Natural killer cell treated with Interleukin-12 subunit alpha and Interleukin-12 subunit beta and Interleukin-15 and Interleukin-18, amount 100 ng/mL, for 72 hours (primary cell): ENCODE measurements around the gene RASIP1. TPM values are rescaled to one million over a fixed set of nuclear protein-coding genes. Genes with fewer than 3 reads are reported as not detected.
"Not testable (repeated sequence)": the region's sequence is repeated elsewhere in the genome, so short reads cannot be mapped to it uniquely, and the experiment has no call there.

Source experiments
- ATAC-seq, 2 donors: fragments of 150-1000 bp; cut with Tn5 transposase in 1 of 2; sonication (Bioruptor Pico), chemical (Tn5 transposase) in 1 of 2; 2 replicates each; pipeline ENCODE4 v1.10.0; 2021
- DNase-seq: peaks from one replicate; pipeline ENCODE4 v3.0.0; 2022; ENCODE audit warnings: low spot score
- H3K27ac Mint-ChIP-seq, 2 donors: 1 replicate in 1 of 2; 2 replicates in 1 of 2; pipeline ENCODE4 v1.8.0; 2022; ENCODE audit warnings: mixed read lengths in 2 of 2, mild to moderate bottlenecking in 1 of 2, moderate library complexity in 1 of 2
- H3K27me3 Mint-ChIP-seq, 2 donors: 1 replicate in 1 of 2; 2 replicates in 1 of 2; pipeline ENCODE4 v1.8.0; 2022; ENCODE audit warnings: mixed read lengths in 2 of 2
- H3K36me3 Mint-ChIP-seq: one replicate; pipeline ENCODE4 v1.8.0; 2022; ENCODE audit warnings: mixed read lengths
- H3K4me1 Mint-ChIP-seq, 2 donors: 1 replicate in 1 of 2; 2 replicates in 1 of 2; pipeline ENCODE4 v1.8.0; 2022; ENCODE audit warnings: low read depth in 2 of 2, mixed read lengths in 2 of 2, mild to moderate bottlenecking in 1 of 2
- H3K4me3 Mint-ChIP-seq: one replicate; pipeline ENCODE4 v1.8.0; 2022; ENCODE audit warnings: mixed read lengths
- H3K9me3 Mint-ChIP-seq: 2 replicates; pipeline ENCODE4 v1.8.0; 2022; ENCODE audit warnings: mixed read lengths
- total RNA-seq, 2 donors: library from RNA; stranded (reverse); gene quantifications; one replicate each; pipeline ENCODE4 v1.2.3, GENCODE V29; 2022

The RASIP1 gene
- total RNA-seq, 2 donors from 2014 or later = 0.12 to 0.95 TPM

DNA sequence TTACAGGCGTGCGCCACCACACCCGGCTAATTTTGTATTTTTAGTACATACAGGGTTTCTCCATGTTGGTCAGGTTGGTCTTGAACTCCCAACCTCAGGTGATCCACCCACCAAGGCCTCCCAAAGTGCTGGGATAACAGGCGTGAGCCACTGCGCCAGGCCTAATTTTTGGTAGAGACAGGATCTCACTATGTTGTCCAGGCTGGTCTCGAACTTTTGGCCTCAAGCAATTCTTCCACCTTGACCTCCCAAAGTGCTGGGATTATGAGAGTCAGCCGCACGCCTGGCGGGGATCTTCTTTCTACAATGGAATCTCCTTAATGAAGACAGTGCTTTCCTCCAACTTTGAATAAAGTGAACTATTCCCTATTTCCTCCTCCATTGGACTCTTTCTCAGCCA, 5.8 kb downstream of the RASIP1 start:
- peaks cover 15 to 17% of the 10 kb centered on the region in 2 donors for H3K27me3 Mint-ChIP-seq
- no peaks in the 10 kb centered on the region for H3K36me3 Mint-ChIP-seq
- H3K4me3 Mint-ChIP-seq = no peak overlapping the region
- DNase-seq (no peak), ATAC-seq (no peak)
- no peaks in the 10 kb centered on the region for H3K9me3 Mint-ChIP-seq
- peaks cover 3 to 11% of the 10 kb centered on the region in 2 donors for H3K4me1 Mint-ChIP-seq
- no peak overlapping the region for H3K27ac Mint-ChIP-seq

DNA sequence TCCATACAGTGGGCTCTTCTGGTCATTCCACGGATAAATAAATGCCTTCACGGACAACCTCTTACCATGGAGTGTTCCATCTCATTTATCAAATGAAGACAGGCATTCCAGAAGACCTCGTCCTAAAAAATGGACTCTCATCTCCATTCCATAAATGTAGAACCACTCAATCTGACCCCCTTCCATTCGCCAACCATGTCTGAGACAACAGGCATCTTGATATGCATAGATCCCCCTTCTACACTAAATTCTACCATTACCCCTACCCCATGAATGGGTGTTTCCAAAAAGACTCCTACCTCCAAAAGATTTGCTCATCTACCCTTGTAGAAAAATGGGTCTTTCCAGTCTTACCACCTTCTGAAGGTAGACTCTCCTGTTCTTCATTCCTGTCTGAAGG, 9.0 kb downstream of the RASIP1 start:
- ATAC-seq (no peak), DNase-seq (no peak)
- no peak overlapping the region for H3K4me3 Mint-ChIP-seq
- H3K9me3 Mint-ChIP-seq = peaks cover 3% of the 10 kb centered on the region
- peaks cover 4% of the 10 kb centered on the region for H3K36me3 Mint-ChIP-seq
- H3K4me1 Mint-ChIP-seq = peaks cover 5 to 7% of the 10 kb centered on the region in 2 donors
- H3K27me3 Mint-ChIP-seq = peaks cover 12 to 17% of the 10 kb centered on the region in 2 donors
- no peak overlapping the region for H3K27ac Mint-ChIP-seq

DNA sequence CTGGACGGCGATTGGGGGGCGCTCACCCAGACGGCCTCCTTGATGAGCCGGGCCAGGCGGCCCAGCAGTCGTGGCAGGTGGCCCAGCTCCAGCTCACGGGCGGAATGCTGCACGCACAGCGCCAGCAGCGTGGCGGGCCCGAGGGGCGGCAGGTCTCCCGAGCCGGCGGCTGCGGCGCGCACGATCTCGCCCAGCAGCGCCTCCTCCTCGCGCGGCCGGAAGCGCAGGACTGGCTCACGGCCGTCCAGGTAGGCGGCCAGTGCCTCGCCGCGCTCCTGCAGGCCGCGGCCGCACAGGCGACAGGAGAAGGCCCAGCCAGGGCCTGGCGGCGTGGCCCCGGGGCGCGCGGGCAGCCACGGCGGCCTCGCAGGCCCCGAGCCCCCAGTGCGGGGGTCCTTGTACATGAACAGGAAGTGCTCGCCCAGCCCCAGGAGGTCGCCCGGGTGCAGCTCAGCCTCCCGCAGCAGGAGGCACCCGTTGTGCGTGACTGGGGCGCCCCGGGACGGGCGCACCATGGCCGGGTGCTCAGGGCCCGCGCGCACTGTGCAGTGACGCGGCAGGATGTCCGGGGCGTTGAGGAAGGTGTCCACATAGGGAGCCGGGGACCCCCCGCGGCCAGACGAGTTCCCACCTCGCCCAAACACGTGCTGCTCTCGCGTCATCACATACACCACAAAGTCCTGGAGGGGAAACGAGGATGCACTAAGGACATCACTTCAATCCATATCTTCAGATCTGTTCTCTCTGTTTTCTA, 11.3 kb downstream of the RASIP1 start:
- ATAC-seq (no peak), DNase-seq (no peak)
- Mint-ChIP-seq H3K4me1 (peaks cover 21% of the 10 kb centered on the region in 2 donors), H3K36me3 (peaks cover 16% of the 10 kb centered on the region), H3K27me3 (peaks cover 12 to 17% of the 10 kb centered on the region in 2 donors), H3K4me3 (no peak overlapping the region), H3K9me3 (peaks cover 8% of the 10 kb centered on the region), H3K27ac (no peak overlapping the region)

DNA sequence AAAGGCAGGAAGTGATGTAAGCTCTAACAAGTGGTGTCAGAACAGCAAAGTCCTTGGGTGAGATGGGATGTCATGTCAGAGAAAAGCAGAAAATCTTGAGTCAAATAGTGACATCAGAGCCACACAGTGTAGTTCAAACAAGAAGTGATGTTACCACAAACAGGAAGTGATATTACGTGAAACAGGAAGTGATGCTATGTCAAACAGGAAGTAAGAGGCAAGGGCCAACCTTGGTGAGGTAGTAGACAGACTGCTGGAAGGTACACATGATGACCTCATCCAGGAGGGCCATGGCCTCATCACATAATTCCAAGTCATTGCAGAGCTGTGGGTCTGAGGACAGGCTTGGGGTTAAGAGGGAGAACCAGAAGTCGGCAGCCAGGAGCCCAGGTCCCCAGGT, 13.9 kb downstream of the RASIP1 start:
- peaks cover 4 to 5% of the 10 kb centered on the region in 2 donors for H3K27me3 Mint-ChIP-seq
- peak overlapping the region; percentile 59 for H3K27ac Mint-ChIP-seq
- peak; percentile 46 to 64 for ATAC-seq
- H3K9me3 Mint-ChIP-seq = peaks cover 8% of the 10 kb centered on the region
- peaks cover 21% of the 10 kb centered on the region in 2 donors for H3K4me1 Mint-ChIP-seq
- peaks cover 16% of the 10 kb centered on the region for H3K36me3 Mint-ChIP-seq
- DNase-seq = no peak
- peak overlapping the region; percentile 38 for H3K4me3 Mint-ChIP-seq

DNA sequence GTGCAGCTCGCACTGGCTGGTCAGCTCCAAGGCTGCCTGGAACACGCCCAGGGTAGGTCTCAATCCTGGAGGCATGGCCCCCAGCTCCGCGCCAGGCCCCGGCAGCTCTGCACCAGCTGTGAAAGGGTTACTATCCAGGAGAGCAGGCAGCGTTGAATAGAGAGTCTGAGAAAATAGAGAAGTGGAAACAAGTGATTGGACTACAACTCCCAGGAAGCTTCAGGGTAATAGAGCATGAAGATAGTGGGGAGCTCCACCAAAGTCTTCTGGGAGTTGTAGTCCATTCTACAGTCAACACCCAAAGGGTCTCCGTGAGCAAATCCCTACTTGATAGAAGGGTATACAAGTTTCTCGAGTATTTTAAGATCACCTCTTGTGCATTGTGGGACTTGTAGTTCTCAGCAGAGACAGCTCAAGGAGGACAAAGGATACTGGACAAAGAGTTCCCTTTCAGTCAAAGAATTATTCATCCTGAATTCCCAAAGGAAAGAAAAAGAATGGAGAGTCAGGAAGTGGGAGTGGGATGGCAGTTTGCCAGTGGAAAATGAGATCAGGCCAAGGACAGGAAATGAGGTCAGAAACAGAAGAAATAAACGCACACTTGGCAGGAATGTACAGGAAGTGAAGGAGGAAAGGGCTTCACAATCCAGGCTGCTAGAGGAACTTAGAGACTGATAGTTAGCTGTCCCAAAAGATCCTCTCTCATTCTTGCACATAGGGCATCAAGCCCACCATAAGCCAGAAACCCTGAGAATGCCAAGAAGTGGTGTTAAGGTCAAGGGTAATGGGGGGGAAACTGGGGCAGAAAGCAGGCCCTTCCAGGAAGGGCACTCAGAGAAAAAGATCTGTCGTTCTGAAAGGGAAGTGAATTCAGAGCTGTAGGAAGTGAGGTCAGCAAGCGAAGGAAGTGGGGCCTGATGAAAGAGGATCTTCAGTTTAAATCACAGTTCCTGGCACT, 15.3 kb downstream of the RASIP1 start:
- peaks cover 21 to 26% of the 10 kb centered on the region in 2 donors for H3K4me1 Mint-ChIP-seq
- DNase-seq (no peak), ATAC-seq (peak; percentile 42 to 59)
- H3K4me3 Mint-ChIP-seq = peak overlapping the region; percentile 47
- peak overlapping the region; percentile 77 to 86 for H3K27ac Mint-ChIP-seq
- no peaks in the 10 kb centered on the region for H3K27me3 Mint-ChIP-seq
- peaks cover 8% of the 10 kb centered on the region for H3K9me3 Mint-ChIP-seq
- H3K36me3 Mint-ChIP-seq = peaks cover 16% of the 10 kb centered on the region

DNA sequence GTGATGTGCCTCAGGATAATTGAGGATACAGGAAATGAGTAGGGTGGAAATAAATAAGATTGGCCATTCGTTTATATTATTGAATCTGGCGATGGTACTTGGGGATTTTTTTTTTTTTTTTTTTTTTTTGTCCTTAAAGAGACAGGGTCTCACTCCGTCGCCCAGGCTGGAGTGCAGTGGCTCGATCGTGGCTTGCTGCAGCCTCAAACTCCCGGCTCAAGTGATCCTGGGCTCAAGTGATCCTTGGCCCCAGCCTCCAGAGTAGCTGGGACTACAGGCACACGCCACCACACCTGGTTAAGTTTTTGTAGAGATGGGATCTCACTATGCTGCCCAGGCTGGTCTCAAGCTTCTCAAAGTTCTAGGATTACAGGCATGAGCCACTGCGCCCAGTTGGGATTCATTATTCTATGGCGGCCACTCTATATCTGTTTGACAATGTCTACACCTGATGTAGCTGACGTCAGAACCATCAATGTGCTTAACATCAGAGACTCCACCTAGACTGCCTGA, 18.2 kb downstream of the RASIP1 start:
- H3K27me3 Mint-ChIP-seq = no peaks in the 10 kb centered on the region
- peaks cover 16% of the 10 kb centered on the region for H3K36me3 Mint-ChIP-seq
- H3K4me1 Mint-ChIP-seq = peaks cover 21 to 26% of the 10 kb centered on the region in 2 donors
- H3K4me3 Mint-ChIP-seq = no peak overlapping the region
- H3K9me3 Mint-ChIP-seq = peaks cover 8% of the 10 kb centered on the region
- no peak for DNase-seq
- H3K27ac Mint-ChIP-seq = no peak overlapping the region
- ATAC-seq = no peak

DNA sequence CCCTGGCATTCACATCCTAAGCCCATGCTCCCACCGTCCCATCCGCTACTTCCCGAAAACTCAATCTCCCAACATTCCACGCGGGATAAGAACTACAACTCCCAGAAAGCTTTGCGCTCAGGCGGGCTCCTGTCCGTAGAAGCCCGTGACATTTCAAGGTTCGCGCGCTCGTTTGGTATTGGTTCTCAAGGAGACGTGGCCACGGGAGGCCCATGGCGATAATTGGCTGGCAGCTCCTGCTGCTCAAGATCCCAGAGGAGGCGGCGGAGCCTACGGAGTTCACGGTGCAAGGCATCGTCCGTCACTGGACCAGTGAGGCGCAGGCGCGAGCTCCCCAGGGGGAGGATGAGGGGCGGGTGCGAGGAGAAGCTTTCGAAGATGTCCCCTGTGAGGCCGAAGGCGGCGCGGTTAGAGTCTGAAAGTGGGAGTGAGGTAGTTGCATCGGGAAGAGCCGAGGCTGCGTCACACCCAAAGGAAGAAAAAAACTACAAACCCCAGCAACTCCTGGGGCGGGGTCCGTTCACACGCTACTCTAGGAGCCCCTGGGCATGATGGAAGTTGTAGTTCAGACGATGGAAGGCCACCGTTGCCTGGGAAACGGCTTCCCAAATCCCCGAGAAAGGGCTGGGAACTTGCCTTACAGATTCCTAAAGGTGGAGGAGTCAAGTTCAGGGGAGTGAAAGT, 19.7 kb downstream of the RASIP1 start:
- ATAC-seq = peak; percentile 94 to 95
- peak overlapping the region; percentile 88 to 92 for H3K27ac Mint-ChIP-seq
- peak overlapping the region; percentile 90 for H3K4me3 Mint-ChIP-seq
- H3K4me1 Mint-ChIP-seq = peaks cover 12 to 16% of the 10 kb centered on the region in 2 donors
- DNase-seq = peak; percentile 95
- peaks cover 9% of the 10 kb centered on the region for H3K36me3 Mint-ChIP-seq
- H3K9me3 Mint-ChIP-seq = peaks cover 3% of the 10 kb centered on the region
- no peaks in the 10 kb centered on the region for H3K27me3 Mint-ChIP-seq

DNA sequence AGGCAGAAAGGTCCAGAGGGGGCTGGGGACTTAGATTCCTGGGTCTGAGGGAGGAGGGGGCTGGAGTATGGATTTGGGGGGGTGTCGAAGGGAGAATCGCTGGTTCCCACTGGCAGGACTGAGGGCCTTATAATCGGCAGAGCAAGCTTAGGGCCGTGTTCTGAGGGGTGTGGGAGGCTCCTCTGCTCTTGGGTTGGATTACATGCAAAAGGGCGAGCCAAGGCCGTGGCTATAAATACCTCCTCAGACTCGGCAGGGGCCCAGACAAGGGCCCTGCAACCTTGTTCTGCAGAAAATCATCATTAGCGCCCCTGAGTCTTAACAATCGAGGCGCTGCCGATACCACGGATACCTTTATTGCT, 20.2 kb downstream of the RASIP1 start:
- H3K4me1 Mint-ChIP-seq = peaks cover 9 to 12% of the 10 kb centered on the region in 2 donors
- peak overlapping the region; percentile 88 to 92 for H3K27ac Mint-ChIP-seq
- no peak for DNase-seq
- no peaks in the 10 kb centered on the region for H3K27me3 Mint-ChIP-seq
- peak in 1 of 2 donors; percentile 1 for ATAC-seq
- H3K36me3 Mint-ChIP-seq = peaks cover 5% of the 10 kb centered on the region
- H3K4me3 Mint-ChIP-seq = peak overlapping the region; percentile 90
- H3K9me3 Mint-ChIP-seq = peaks cover 3% of the 10 kb centered on the region

DNA sequence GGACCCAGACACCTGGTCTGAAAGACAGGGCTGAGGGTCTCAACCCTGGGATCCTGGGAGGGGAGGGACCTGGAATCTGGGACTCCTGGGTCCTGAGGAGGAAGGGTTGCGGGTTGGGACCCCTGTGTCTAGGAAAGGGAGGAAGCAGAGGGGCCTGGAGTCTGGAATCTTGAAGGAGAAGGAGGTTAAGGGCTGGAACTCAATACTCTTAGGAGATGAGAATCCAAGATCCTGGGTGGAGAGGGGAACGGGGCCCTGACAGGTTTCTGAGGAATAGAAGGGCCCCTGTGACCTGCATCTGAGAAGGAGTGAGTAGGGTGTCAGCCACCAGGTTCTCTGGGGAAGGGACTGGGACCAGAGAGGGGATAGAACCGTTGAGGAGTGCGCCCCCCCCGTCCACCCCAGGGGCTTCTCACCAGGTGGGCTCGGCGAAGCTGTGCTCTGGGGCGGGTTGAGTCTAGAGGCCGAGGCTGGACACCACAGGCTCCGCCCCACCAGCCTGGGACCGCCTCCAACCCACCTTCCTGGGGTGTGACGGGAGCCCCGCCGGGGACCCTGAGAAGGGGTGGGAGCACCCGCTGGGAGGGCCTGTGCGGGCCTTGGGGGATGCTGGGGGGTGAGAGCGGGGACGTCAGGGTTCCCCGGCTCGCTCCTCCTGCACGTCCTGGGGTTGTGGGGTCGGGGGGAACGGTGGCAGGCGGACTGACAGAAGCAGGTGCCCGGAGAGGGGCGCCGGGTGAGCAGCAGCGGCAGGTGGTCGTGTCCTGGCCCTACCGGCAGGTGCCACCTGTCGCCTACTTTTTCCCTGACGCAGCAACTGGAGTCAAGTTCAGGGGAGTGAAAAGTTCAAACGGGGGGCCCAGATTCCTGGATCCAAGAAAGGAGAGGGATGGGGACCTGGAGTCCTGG, 20.9 kb downstream of the RASIP1 start, which contains the start of gene MAMSTR:
MAMSTR (minus strand) TSS at position 463 of the 909 bp plus-strand sequence. CDS start 694 bp downstream, outside the sequence.
- Mint-ChIP-seq H3K27ac (peak within 1 kb of the TSS; percentile 88 to 92), H3K4me3 (peak within 1 kb of the TSS; percentile 90), H3K36me3 (no peaks in the 10 kb centered on the region), H3K9me3 (no peaks in the 10 kb centered on the region), H3K27me3 (no peaks in the 10 kb centered on the region), H3K4me1 (peaks cover 6 to 9% of the 10 kb centered on the region in 2 donors)
- DNase-seq (no peak), ATAC-seq (no peak)

DNA sequence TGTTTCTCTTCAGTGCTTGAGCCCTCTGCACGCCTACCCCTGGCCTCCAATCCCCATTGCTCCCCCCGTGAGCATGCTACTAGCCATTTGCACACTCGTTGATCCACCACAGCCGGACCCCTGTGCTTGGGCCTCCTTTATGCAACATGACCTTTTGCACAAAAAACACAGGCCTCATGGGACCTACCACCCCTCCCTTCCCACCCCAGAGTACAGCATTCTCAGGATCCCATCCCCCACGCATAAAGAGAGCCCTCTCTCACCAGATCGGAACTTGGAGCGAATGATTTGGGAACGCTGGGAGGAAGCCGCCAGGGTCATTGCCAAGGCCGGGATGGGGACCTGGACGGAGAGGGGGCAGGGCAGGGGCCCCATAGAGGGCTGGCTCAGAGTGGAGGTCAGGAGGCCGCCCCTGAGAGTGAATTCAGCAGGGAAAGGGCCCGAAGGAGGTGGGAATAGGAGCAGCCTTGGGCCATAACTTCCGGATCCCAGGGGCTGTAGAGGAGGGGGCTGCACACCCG, 21.6 kb downstream of the RASIP1 start:
- Mint-ChIP-seq H3K9me3 (no peaks in the 10 kb centered on the region), H3K4me3 (no peak overlapping the region), H3K27ac (no peak overlapping the region), H3K4me1 (peaks cover 7 to 9% of the 10 kb centered on the region in 2 donors), H3K36me3 (no peaks in the 10 kb centered on the region), H3K27me3 (no peaks in the 10 kb centered on the region)
- DNase-seq = no peak
- ATAC-seq = no peak

DNA sequence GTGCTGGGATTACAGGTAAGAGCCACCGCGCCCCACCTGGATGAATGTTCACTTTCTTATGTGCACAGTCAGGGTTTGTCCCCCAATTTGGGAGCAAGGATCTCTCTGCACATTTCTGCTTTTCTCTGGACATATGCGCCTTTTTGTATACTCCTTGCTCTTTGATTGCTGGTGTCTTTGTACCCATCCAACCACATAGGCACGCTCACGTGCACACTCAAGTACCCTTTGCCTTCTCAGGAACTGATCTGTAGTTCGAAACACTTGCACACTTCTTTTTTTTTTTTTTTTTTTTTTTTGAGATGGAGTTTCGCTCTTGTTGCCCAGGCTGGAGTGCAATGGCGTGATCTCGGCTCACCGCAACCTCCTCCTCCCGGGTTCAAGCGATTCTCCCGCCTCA, 22.3 kb downstream of the RASIP1 start:
- not testable (repeated sequence) for H3K9me3 Mint-ChIP-seq

DNA sequence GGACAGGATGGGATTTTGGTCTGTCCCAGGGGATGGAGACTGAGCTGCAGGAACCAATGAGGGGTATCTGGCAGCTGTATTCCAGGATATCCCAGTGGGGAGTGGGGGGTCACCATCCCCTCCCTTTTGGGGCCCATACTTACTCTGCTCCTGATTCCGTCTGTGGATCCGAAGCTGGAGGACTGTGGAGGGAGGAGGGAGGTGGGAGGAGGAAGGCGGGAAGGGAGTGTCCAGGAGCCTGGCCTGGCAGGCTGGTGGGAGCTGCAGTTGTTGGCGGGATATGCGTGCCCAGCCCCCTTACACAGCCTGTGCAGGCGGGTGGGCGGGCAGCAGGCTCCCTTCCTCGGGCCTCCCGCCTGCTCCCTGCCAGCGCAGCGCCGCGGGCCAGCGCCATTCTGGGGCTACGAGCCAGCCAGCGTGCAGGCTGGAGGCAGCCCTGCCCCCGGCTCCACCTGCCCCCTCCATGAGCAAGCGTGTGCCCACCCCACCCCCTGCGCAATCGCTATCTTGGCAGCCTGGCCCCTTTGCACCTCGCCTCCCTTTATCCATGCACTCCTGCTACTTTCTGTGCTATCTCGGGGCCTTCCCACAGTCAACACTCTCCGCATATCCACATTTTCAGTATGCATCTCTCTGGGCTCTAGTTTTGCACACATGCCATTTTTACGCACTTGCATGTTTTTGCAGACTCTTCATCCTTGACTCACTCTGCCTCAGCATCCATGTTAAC, 23.7 kb downstream of the RASIP1 start:
- DNase-seq = no peak
- H3K4me3 Mint-ChIP-seq = no peak overlapping the region
- no peaks in the 10 kb centered on the region for H3K27me3 Mint-ChIP-seq
- peaks cover 7 to 9% of the 10 kb centered on the region in 2 donors for H3K4me1 Mint-ChIP-seq
- H3K9me3 Mint-ChIP-seq = no peaks in the 10 kb centered on the region
- ATAC-seq = no peak
- H3K27ac Mint-ChIP-seq = no peak overlapping the region
- no peaks in the 10 kb centered on the region for H3K36me3 Mint-ChIP-seq

More for the DNA sequence above, 22.3 kb downstream of the RASIP1 start:
- DNase-seq, H3K27ac Mint-ChIP-seq, H3K36me3 Mint-ChIP-seq, H3K27me3 Mint-ChIP-seq, H3K4me1 Mint-ChIP-seq, ATAC-seq, H3K4me3 Mint-ChIP-seq: not testable (repeated sequence)
